NB4 (cell line): ENCODE results near the gene OXT.

ENCODE experiments used
- DNase-seq: peaks from one replicate; pipeline ENCODE4 v3.0.0; 2010; ENCODE audit warnings: low read depth
- H3K4me3 ChIP-seq: one replicate; pipeline ENCODE4 v1.5.1; 2011; ENCODE audit warnings: mild to moderate bottlenecking, low read depth, low read length, moderate library complexity
- MYC ChIP-seq: IDR thresholded peaks from 2 replicates; pipeline ENCODE4 v1.6.1; 2011; ENCODE audit warnings: low read depth, low read length
- POLR2A ChIP-seq: IDR thresholded peaks from 2 replicates; pipeline ENCODE4 v1.6.1; 2011; ENCODE audit warnings: mild to moderate bottlenecking; ENCODE audit not compliant: insufficient read length; ENCODE audit errors: extremely low read depth
- TF ChIP-seq, protein P1 (sequence below): IDR thresholded peaks from 2 replicates; pipeline ENCODE4 v1.6.1; 2011; ENCODE audit warnings: low read depth, low read length
- TF ChIP-seq, protein P2 (sequence below): IDR thresholded peaks from one replicate; pipeline ENCODE4 v1.5.1; 2012; ENCODE audit warnings: low read depth, low read length

The OXT gene

DNA sequence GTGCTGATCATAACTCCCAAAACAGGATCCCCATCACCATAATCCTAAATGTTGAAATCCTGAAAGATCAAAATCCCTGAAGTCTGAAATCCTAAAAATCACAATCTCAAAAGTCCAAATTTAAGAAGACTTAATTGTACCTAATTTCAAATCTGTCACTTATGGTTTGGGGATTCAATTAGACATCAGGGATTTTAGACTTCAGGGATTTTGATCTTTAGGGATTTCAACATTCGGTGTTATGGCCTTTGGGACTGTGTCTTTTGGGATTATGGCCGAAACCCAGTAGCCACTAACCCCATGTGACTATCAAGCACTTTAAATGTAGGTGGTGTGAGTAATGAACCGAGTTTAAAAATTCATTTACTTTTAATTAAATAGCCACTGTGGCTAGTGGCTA is 34.8 kb downstream of the OXT start:
- no peak overlapping the region for H3K4me3 ChIP-seq
- no peak for TF ChIP-seq MYC
- TF ChIP-seq, protein P1, sequence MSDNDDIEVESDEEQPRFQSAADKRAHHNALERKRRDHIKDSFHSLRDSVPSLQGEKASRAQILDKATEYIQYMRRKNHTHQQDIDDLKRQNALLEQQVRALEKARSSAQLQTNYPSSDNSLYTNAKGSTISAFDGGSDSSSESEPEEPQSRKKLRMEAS, result no peak
- TF ChIP-seq POLR2A, result no peak
- TF ChIP-seq, protein P2, sequence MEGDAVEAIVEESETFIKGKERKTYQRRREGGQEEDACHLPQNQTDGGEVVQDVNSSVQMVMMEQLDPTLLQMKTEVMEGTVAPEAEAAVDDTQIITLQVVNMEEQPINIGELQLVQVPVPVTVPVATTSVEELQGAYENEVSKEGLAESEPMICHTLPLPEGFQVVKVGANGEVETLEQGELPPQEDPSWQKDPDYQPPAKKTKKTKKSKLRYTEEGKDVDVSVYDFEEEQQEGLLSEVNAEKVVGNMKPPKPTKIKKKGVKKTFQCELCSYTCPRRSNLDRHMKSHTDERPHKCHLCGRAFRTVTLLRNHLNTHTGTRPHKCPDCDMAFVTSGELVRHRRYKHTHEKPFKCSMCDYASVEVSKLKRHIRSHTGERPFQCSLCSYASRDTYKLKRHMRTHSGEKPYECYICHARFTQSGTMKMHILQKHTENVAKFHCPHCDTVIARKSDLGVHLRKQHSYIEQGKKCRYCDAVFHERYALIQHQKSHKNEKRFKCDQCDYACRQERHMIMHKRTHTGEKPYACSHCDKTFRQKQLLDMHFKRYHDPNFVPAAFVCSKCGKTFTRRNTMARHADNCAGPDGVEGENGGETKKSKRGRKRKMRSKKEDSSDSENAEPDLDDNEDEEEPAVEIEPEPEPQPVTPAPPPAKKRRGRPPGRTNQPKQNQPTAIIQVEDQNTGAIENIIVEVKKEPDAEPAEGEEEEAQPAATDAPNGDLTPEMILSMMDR, result no peak
- no peak for DNase-seq

DNA sequence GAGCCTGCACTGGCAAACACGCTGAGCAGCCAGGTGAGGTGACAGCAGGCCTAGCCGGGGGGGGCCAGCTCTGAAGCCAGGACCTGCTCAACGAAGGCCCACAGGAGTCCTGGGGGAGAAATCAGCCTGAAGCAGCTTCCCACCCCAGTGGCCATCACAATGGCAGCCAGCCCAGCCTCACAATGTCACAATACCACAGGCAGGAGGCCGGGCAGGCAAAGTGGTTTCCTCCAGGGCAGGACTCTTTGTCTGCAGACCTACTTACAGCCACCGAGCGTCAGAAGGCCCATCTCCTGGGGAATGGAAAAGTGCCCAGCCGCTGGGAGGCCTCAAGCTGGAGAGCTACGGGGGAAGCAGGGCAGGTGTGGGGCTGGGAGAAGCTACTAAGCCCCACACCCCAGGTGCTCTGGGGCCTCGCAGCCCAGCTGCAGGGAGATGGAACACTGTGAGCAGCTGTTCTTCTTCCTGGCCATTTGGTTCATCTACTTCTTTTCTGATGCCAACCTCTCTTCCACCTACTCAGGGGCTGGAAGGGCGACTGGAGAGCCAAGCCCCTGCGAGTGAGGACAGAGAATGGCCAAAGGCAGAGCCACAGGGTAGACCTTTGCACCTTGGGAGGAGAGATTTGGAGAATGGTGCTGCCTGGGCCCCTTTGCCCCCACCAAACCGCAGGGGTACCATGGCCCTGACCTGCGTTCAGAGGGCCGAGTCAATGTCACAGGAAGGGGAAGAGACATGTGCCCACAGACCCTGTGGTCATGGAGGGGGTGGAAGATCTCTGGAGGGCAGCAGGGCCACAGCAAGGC is 35.4 kb downstream of the OXT start:
- TF ChIP-seq MYC (peak; percentile 45; the same call in 1 of the 2 replicates), POLR2A (no peak)
- TF ChIP-seq, protein P2, result no peak
- TF ChIP-seq, protein P1, result peak; percentile 9; the same call in 1 of the 2 replicates
- peak; percentile 68 for DNase-seq
- H3K4me3 ChIP-seq, result no peak overlapping the region

DNA sequence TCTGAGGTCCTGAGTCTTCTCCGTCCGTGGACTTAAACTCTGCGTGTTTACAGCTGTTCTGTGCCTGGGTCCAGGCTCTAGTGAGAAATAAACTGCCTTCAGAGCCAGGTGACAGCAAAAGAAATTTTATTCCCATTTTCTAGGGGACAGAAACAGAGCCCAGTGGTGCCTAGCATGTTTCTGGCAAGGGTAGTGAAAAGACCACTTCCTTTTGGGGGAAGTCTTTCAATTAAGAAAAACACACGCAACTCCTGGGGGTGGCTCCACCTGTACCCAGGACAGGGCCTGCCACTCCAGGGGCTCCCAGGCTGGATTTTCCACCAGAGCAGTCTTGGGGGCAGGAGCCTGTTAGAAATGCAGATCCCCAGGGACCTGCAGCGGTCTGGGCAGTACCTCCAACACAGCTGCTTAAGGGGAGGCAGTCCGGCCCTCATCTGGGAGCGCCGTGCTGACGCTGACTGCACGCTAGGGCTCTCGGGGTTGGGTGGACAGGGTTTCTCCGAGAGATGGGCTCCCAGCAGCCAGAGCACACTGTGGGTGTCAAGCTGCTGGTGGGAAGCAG is 36.1 kb downstream of the OXT start:
- no peak overlapping the region for H3K4me3 ChIP-seq
- peak; percentile 65 for DNase-seq
- TF ChIP-seq MYC (no peak), POLR2A (no peak)
- TF ChIP-seq, protein P2, result no peak
- TF ChIP-seq, protein P1, result no peak

DNA sequence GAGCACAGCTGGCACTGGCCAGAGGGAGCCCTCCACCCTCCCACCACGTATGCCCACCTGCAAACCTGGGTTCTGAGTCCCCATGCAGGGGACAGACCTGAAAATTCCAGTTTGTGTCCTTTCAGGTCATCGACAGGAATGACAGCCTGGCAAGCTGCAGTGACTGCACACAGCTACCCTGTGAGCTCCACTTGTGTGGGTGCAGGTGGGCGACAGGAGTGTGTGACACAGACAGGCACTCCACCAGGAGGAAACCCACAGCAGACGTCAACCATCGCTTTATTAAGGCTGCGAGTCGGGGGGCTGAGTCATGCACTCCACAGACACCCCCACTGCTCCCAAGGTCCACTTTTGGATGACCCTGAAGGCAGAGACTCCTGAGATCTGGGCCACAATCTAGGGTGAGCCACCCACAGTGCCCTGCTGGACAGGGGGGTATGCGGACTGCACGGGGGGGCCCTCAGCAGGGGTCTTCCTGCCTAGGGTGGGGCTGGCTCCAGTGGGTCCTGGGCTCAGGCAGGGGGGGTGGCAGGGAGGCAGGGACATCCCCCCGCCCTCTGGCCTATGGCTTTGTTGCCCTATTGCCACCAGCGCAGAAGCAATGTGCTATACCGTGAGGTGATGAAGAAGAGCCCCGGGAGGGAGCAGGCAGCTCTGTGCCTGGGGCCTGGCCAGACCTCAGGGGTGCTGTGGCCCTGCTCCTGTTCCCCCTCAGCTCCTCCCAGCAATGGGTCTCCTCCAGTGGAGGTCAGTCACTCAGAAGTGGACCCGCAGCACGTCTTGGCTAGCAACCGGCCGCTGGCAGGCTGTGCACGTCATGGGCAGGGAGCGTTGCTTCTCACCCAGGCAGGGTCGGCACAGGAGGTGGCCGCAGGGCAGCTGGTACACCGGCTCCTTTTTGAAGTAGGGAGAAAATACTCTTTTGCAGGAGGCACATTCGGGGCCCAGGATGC is 38.2 kb downstream of the OXT start:
- no peak for TF ChIP-seq MYC
- no peak for TF ChIP-seq POLR2A
- TF ChIP-seq, protein P2, result no peak
- TF ChIP-seq, protein P1, result no peak
- H3K4me3 ChIP-seq, result no peak overlapping the region
- DNase-seq, result no peak

DNA sequence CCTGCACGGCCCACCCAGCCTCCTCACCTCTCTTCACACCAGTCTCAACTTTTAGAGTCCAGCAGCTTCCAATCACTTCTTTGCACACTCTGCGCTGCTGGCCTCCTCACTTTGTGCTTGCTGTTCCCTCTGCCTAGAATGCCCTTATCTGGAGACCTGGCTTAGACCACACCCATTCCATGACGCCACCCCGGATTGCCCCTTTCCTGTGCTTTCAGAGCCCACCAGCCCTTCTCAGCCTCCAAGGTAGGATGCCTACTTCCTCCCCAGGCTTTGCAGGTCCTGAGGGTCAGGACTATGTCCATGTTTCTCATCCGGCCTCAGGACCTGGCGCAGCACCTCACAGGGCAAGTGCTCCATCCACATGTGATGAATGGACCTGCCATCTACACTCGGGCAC is 40.1 kb downstream of the OXT start:
- DNase-seq, result no peak
- TF ChIP-seq, protein P2, result no peak
- no peak for TF ChIP-seq MYC
- TF ChIP-seq, protein P1, result no peak
- TF ChIP-seq POLR2A, result no peak
- no peak overlapping the region for H3K4me3 ChIP-seq
